ENCODE data around the gene DLAT. TPM values are rescaled to one million over a fixed set of nuclear protein-coding genes. Genes with fewer than 3 reads are reported as not detected.
A peak's percentile ranks its signal among the peaks of the same experiment; 100 is the strongest.
"Not testable (repeated sequence)": the region's sequence is repeated elsewhere in the genome, so short reads cannot be mapped to it uniquely, and the experiment has no call there.

The DLAT gene
- polyA plus RNA-seq, 3 donors from 2014 or later = 13.6 to 21.5 (median 20.7) TPM

GRCh38 chr11:112016088-112016764 is 9.0 kb upstream of the DLAT start:
- peaks cover 0 to 5% (median 4%) of the 10 kb centered on the region in 3 donors for H3K27me3 Mint-ChIP-seq (ENCODE audit: low read depth in 3 of 3)
- DNase-seq = no peak
- no peaks in the 10 kb centered on the region for H3K36me3 Mint-ChIP-seq
- no peaks in the 10 kb centered on the region for H3K9me3 Mint-ChIP-seq
- H3K4me3 Mint-ChIP-seq = no peak overlapping the region
- H3K27ac Mint-ChIP-seq = no peak overlapping the region
- H3K4me1 Mint-ChIP-seq = no peaks in the 10 kb centered on the region

DNA sequence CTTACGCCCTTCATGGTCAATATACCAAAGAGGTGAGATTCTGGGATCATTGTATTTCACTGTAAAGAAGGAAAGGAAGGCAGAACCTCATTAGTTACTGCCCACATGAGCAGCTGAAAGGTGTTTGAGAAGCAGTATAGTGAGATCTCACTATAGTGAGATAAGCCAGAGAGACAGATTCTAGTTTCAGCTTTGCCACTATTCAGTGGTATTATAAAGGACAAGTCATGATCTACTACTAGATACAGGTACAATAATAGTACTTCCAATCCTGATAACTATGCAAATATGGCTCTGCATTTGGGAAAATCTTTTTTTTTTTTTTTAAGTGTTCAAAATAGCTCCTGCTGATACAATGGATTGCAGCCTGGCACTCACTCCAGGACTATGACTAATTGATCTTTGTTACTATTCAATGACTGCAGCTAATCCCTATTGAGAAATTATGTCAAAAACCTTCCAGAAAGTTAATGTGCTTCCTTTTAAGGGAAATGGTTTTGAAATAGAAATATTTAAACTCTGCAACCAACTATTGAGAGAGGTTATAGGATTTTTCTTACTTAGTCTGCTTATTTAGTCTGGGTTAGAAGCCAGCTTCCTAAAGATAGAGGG is 8.3 kb upstream of the DLAT start:
- H3K4me3 Mint-ChIP-seq = no peak overlapping the region
- no peaks in the 10 kb centered on the region for H3K9me3 Mint-ChIP-seq

DNA sequence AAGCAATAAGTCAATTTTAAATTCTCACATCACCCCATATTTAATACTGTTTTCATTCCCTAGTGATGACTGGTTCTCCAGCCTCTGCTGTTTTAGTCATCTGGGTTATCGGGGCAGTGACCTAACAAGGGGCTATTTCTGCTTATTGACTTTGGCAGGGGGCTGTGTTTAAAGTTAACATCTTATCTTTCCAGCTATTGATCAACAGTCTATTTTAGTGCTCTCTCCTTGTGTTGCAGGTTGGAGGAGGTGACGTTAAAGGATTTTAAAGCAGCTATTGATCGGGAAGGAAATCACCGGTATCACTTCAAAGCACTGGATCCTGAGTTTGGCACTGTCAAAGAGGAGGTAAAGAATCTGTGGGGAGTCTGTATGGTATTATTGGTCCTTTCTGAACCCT is 7.7 kb upstream of the DLAT start:
- DNase-seq = no peak
- no peak overlapping the region for H3K27ac Mint-ChIP-seq
- no peaks in the 10 kb centered on the region for H3K9me3 Mint-ChIP-seq
- H3K4me1 Mint-ChIP-seq = no peaks in the 10 kb centered on the region
- H3K27me3 Mint-ChIP-seq (ENCODE audit: low read depth in 3 of 3) = peaks cover 0 to 5% (median 2%) of the 10 kb centered on the region in 3 donors
- no peak overlapping the region for H3K4me3 Mint-ChIP-seq
- no peaks in the 10 kb centered on the region for H3K36me3 Mint-ChIP-seq

More for the DNA sequence above, 8.3 kb upstream of the DLAT start:
- peaks cover 0 to 5% (median 2%) of the 10 kb centered on the region in 3 donors for H3K27me3 Mint-ChIP-seq (ENCODE audit: low read depth in 3 of 3)
- H3K27ac Mint-ChIP-seq = no peak overlapping the region
- no peaks in the 10 kb centered on the region for H3K36me3 Mint-ChIP-seq
- DNase-seq = no peak
- no peaks in the 10 kb centered on the region for H3K4me1 Mint-ChIP-seq

DNA sequence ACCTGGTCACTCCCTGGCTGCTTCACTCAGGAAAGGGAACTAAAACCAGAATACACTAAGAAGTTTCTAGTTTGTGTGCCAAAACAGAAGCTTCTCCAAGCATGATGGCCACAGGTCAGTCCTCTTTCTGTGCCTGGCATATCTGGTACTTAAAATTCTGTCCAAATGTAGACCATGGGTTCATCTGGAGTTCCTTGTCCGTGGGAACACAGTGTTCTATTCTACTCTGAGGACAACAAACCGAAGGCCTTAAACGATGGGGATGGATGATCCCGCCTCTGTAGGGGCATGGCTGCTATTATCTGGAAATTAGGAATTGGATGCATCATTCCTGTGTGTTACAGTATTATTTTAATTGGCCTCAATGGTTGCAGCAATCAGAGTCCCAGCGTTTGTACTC is 6.1 kb upstream of the DLAT start:
- Mint-ChIP-seq H3K27ac (no peak overlapping the region), H3K27me3 (ENCODE audit: low read depth in 3 of 3) (peaks cover 0 to 2% (median 1%) of the 10 kb centered on the region in 3 donors), H3K9me3 (no peaks in the 10 kb centered on the region), H3K4me1 (peaks cover 2 to 12% of the 10 kb centered on the region in 2 donors), H3K4me3 (no peak overlapping the region), H3K36me3 (no peaks in the 10 kb centered on the region)
- DNase-seq = no peak

GRCh38 chr11:112023104-112023503 is 2.1 kb upstream of the DLAT start:
- Mint-ChIP-seq H3K27ac (peak overlapping the region in 3 of 6 donors; percentile 39 to 65 (median 52)), H3K9me3 (no peaks in the 10 kb centered on the region), H3K27me3 (ENCODE audit: low read depth in 3 of 3) (peaks cover 8 to 10% (median 8%) of the 10 kb centered on the region in 3 donors), H3K4me1 (peaks cover 21 to 34% of the 10 kb centered on the region in 2 donors), H3K4me3 (peak overlapping the region in 3 of 5 donors; percentile 21 to 43 (median 23)), H3K36me3 (no peaks in the 10 kb centered on the region)
- no peak for DNase-seq

DNA sequence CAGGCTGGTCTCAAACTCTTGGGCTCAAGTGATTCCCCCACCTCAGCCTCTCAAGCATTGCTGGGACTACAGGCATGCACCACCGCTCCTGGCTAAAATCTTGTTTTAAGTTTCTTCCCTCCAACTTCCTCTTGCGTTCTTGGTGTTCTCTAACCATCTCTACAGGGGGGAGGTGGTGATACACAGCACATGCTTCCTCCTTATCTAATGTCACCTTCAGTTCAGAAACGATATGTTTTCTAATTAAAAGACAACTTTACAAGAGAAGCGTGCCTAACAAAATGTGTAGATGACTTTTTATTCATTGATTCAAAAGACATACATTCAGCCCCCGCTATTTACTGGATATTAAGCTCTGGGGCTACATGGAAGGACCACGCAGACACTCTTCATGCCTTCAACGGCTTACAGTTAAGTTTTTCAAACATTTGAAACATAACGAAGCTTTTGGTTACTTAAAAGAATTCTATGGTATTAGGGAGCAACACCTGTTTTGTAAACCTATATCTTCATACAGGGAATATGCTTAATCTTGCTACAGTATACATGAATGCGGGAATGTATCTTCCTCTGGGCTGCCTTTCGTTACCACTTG is 933 bp upstream of the DLAT start:
- H3K4me3 Mint-ChIP-seq = peak overlapping the region; percentile 96 to 100 (median 99)
- H3K4me1 Mint-ChIP-seq = peaks cover 22 to 34% of the 10 kb centered on the region in 2 donors
- H3K27ac Mint-ChIP-seq = peak overlapping the region; percentile 92 to 98 (median 96)
- peaks cover 4 to 6% (median 6%) of the 10 kb centered on the region in 3 donors for H3K36me3 Mint-ChIP-seq
- peak; percentile 5 to 8 (median 6) for DNase-seq
- no peaks in the 10 kb centered on the region for H3K9me3 Mint-ChIP-seq
- H3K27me3 Mint-ChIP-seq (ENCODE audit: low read depth in 3 of 3) = peaks cover 8 to 12% (median 8%) of the 10 kb centered on the region in 3 donors

DNA sequence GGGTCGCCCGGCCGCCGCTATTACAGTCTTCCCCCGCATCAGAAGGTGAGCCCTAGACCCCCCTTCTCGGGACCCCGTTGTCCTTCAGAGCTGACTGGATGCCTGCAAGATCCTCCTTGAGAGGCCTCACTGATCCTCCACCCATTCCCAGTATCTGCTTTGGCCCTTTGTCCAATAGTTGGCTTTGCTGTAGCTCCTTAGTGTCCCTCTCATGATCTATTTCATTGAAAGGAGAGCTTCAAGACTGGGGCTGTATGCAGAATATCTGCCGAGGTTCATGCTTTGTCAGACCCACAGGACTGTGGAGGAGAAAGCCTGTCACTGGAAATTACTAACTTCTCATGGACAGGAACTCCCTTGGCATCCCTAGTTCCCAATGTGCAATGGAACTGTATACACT is 499 bp downstream of the DLAT start:
- peaks cover 22 to 34% of the 10 kb centered on the region in 2 donors for H3K4me1 Mint-ChIP-seq
- H3K27me3 Mint-ChIP-seq (ENCODE audit: low read depth in 3 of 3) = peaks cover 8 to 12% (median 8%) of the 10 kb centered on the region in 3 donors
- no peaks in the 10 kb centered on the region for H3K9me3 Mint-ChIP-seq
- H3K27ac Mint-ChIP-seq = peak overlapping the region; percentile 92 to 98 (median 96)
- no peak for DNase-seq
- H3K4me3 Mint-ChIP-seq = peak overlapping the region; percentile 96 to 100 (median 99)
- peaks cover 6 to 15% (median 13%) of the 10 kb centered on the region in 3 donors for H3K36me3 Mint-ChIP-seq

DNA sequence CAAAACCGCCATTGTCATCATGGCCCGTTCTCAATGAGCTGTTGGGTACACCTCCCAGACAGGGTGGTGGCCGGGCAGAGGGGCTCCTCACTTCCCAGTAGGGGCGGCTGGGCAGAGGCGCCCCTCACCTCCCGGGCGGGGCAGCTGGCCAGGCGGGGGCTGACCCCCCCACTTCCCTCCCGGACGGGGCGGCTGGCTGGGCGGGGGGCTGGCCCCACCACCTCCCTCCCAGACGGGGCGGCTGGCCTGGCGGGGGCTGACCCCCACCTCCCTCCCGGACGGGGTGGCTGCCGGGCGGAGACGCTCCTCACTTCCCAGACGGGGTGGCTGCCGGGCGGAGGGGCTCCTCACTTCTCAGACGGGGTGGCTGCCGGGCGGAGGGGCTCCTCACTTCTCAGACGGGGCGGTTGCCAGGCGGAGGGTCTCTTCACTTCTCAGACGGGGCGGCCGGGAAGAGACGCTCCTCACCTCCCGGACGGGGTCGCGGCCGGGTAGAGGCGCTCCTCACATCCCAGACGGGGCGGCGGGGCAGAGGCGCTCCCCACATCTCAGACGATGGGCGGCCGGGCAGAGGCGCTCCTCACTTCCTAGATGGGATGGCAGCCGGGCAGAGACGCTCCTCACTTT is 1.7 kb downstream of the DLAT start:
- not testable (repeated sequence) for H3K9me3 Mint-ChIP-seq, H3K4me3 Mint-ChIP-seq, H3K27ac Mint-ChIP-seq, DNase-seq
- H3K36me3 Mint-ChIP-seq = peaks cover 6 to 15% (median 13%) of the 10 kb centered on the region in 3 donors
- peaks cover 22 to 34% of the 10 kb centered on the region in 2 donors for H3K4me1 Mint-ChIP-seq
- peaks cover 8 to 12% (median 8%) of the 10 kb centered on the region in 3 donors for H3K27me3 Mint-ChIP-seq (ENCODE audit: low read depth in 3 of 3)

GRCh38 chr11:112029460-112029859 is 4.3 kb downstream of the DLAT start:
- Mint-ChIP-seq H3K27ac (peak overlapping the region in 1 of 6 donors; percentile 14), H3K4me1 (peaks cover 18 to 21% of the 10 kb centered on the region in 2 donors)

GRCh38 chr11:112033902-112034301 is 8.7 kb downstream of the DLAT start:
- Mint-ChIP-seq H3K27ac (no peak overlapping the region), H3K4me3 (no peak overlapping the region), H3K4me1 (peaks cover 0 to 4% of the 10 kb centered on the region in 2 donors), H3K36me3 (peaks cover 17 to 33% (median 23%) of the 10 kb centered on the region in 3 donors), H3K9me3 (no peaks in the 10 kb centered on the region), H3K27me3 (ENCODE audit: low read depth in 3 of 3) (peaks cover 0 to 2% (median 0%) of the 10 kb centered on the region in 3 donors)
- no peak for DNase-seq

More at GRCh38 chr11:112029460-112029859, 4.3 kb downstream of the DLAT start:
- no peaks in the 10 kb centered on the region for H3K9me3 Mint-ChIP-seq
- no peak overlapping the region for H3K4me3 Mint-ChIP-seq
- peaks cover 7 to 12% (median 8%) of the 10 kb centered on the region in 3 donors for H3K27me3 Mint-ChIP-seq (ENCODE audit: low read depth in 3 of 3)
- DNase-seq = no peak
- peaks cover 18 to 24% (median 19%) of the 10 kb centered on the region in 3 donors for H3K36me3 Mint-ChIP-seq

DNA sequence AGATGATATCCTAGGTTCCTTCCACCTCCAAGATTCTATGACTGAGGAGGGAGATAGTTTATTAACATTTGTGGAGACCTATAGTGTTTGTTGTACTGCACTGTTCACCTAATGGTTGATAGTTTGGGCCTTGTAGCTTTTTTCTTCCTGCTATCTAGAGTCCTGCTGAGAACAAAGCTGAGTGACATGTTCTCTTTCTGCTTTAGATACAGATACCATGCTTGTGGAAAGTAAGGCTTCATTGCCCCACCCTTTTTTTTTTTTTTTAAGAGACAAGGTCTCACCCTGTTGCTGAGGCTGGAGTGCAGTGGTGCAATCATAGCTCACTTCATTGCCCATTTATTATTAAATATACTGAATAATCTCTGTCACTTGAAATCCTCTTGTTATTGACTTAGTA is 12.3 kb downstream of the DLAT start:
- DNase-seq = no peak
- no peak overlapping the region for H3K4me3 Mint-ChIP-seq
- peaks cover 0 to 2% (median 0%) of the 10 kb centered on the region in 3 donors for H3K27me3 Mint-ChIP-seq (ENCODE audit: low read depth in 3 of 3)
- H3K4me1 Mint-ChIP-seq = peaks cover 6 to 11% of the 10 kb centered on the region in 2 donors
- no peaks in the 10 kb centered on the region for H3K9me3 Mint-ChIP-seq
- H3K27ac Mint-ChIP-seq = no peak overlapping the region
- H3K36me3 Mint-ChIP-seq = peaks cover 14 to 35% (median 31%) of the 10 kb centered on the region in 3 donors

- no peaks in the 10 kb centered on the region for H3K9me3 Mint-ChIP-seq
- no peak overlapping the region for H3K4me3 Mint-ChIP-seq
- peaks cover 24 to 60% (median 30%) of the 10 kb centered on the region in 3 donors for H3K36me3 Mint-ChIP-seq
- peaks cover 2 to 16% of the 10 kb centered on the region in 2 donors for H3K4me1 Mint-ChIP-seq
- peak overlapping the region in 1 of 6 donors; percentile 58 for H3K27ac Mint-ChIP-seq
- no peak for DNase-seq
- H3K27me3 Mint-ChIP-seq (ENCODE audit: low read depth in 3 of 3) = no peaks in the 10 kb centered on the region
Observed at GRCh38 chr11:112042161-112042960, 17.2 kb downstream of the DLAT start.

DNA sequence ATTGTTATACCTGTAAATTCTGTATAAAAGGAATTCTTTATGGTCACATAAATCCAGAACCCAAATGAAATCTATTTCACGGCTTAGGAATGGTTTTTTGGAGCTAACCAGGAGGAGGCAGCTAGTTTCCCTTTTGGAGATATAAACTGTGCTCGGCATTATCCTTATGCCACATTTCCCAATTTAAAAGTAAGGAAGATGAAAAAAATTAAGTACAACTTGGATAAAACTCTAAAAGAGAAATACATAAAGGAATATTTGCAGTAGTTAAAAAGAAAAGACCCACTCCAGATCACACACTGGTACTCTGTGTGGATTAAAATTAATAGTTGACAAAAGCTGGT is 17.7 kb downstream of the DLAT start:
- H3K4me3 Mint-ChIP-seq = no peak overlapping the region
- H3K9me3 Mint-ChIP-seq = no peaks in the 10 kb centered on the region
- peaks cover 2 to 16% of the 10 kb centered on the region in 2 donors for H3K4me1 Mint-ChIP-seq
- no peaks in the 10 kb centered on the region for H3K27me3 Mint-ChIP-seq (ENCODE audit: low read depth in 3 of 3)
- peak overlapping the region in 1 of 6 donors; percentile 7 for H3K27ac Mint-ChIP-seq
- DNase-seq = no peak
- H3K36me3 Mint-ChIP-seq = peaks cover 26 to 63% (median 33%) of the 10 kb centered on the region in 3 donors
